HL-60 (cell line): ENCODE measurements around the gene CCDC187.

Experiments
- DNase-seq, 2 experiments: peaks; one replicate each; pipeline ENCODE4 v3.0.0-alpha.2; 2010 to 2020; ENCODE audit warnings: low read depth in 1 of 2, low spot score in 1 of 2
- H3K27ac ChIP-seq: fragments of 250-450 bp; sonication (Bioruptor Pico); replicated peaks from 2 replicates; pipeline ENCODE4 v1.5.1; 2020; ENCODE audit warnings: mild to moderate bottlenecking, moderate library complexity
- H3K27me3 ChIP-seq: fragments of 250-450 bp; sonication (Bioruptor Pico); 2 replicates; pipeline ENCODE4 v1.5.1; 2021; ENCODE audit warnings: mild to moderate bottlenecking, moderate library complexity; ENCODE audit not compliant: insufficient read depth, poor library complexity, severe bottlenecking
- H3K4me3 ChIP-seq: replicated peaks from 2 replicates; pipeline ENCODE4 v1.5.1; 2011; ENCODE audit warnings: mild to moderate bottlenecking, control low read depth, low read length; ENCODE audit not compliant: insufficient read depth
- CTCF ChIP-seq: IDR thresholded peaks from one replicate; pipeline ENCODE4 v1.5.1; 2011; ENCODE audit warnings: low read length, control low read depth, inconsistent platforms; ENCODE audit not compliant: insufficient read depth
- GABPA ChIP-seq: IDR thresholded peaks from 2 replicates; pipeline ENCODE4 v1.6.1; 2012; ENCODE audit warnings: low read depth
- POLR2AphosphoS5 ChIP-seq: IDR thresholded peaks from 2 replicates; pipeline ENCODE4 v1.6.1; 2012; ENCODE audit warnings: low read depth
- REST ChIP-seq: IDR thresholded peaks from 2 replicates; pipeline ENCODE4 v1.6.1; 2012; ENCODE audit warnings: low read depth; ENCODE audit not compliant: insufficient replicate concordance
- SPI1 ChIP-seq: IDR thresholded peaks from 2 replicates; pipeline ENCODE4 v1.6.1; 2012; ENCODE audit warnings: low read depth, mild to moderate bottlenecking, borderline replicate concordance

CCDC187 gene

GRCh38 chr9:136284311-136284710 is 19.6 kb downstream of the CCDC187 start:
- DNase-seq: no peak
- H3K27ac ChIP-seq: no peak overlapping the region
- no peak overlapping the region for H3K4me3 ChIP-seq
- TF ChIP-seq SPI1: no peak
- TF ChIP-seq GABPA: no peak
- TF ChIP-seq REST: no peak
- TF ChIP-seq CTCF: no peak
- TF ChIP-seq POLR2AphosphoS5: no peak
- H3K27me3 ChIP-seq: peaks cover 5% of the 10 kb centered on the region

- Histone ChIP-seq H3K4me3 (no peak overlapping the region), H3K27ac (no peak overlapping the region), H3K27me3 (peaks cover 8% of the 10 kb centered on the region)
- TF ChIP-seq CTCF (peak; percentile 77), GABPA (no peak)
- peak; percentile 41 to 70 for DNase-seq
Observed at GRCh38 chr9:136283291-136284235, 20.3 kb downstream of the CCDC187 start.

- no peak for DNase-seq
- no peak overlapping the region for H3K4me3 ChIP-seq
- no peak overlapping the region for H3K27ac ChIP-seq
- TF ChIP-seq GABPA (no peak), REST (no peak), SPI1 (no peak), CTCF (no peak), POLR2AphosphoS5 (no peak)
- peaks cover 6% of the 10 kb centered on the region for H3K27me3 ChIP-seq
Observed at GRCh38 chr9:136282272-136282861, 21.5 kb downstream of the CCDC187 start.
